Testis (tissue), 2 donors: ENCODE results near the gene GNG10.

ENCODE experiments used
- CTCF ChIP-seq, 3 experiments: fragments of 450-650 bp in 2 of 3; fragments of 200-600 bp in 1 of 3; sonication (generic) in 1 of 3; IDR thresholded peaks; one replicate each; pipeline ENCODE4 v1.5.1; 2016 to 2019; ENCODE audit warnings: antibody characterized with exemption in 3 of 3, mild to moderate bottlenecking in 2 of 3, moderate library complexity in 1 of 3
- POLR2A ChIP-seq: fragments of 450-650 bp; IDR thresholded peaks from one replicate; pipeline ENCODE4 v1.6.1; 2017; ENCODE audit warnings: antibody characterized with exemption, mild to moderate bottlenecking, moderate library complexity

- TF ChIP-seq CTCF (IDR thresholded peaks at IDR 0.05) (no peak), POLR2A (no peak)
Measured at GRCh38 chr9:111683392-111683791, 22.0 kb downstream of the GNG10 start.
